OCI-LY1 (cell line): ENCODE measurements around the gene MRPS11.

Experiments used
- H2AFZ ChIP-seq: fragments of 200-600 bp; sonication (generic), shearing (Covaris generic); 2 replicates; pipeline ENCODE4 v1.6.0; 2014; ENCODE audit warnings: antibody characterized with exemption, mild to moderate bottlenecking, low read length
- H3F3A ChIP-seq: fragments of 200-600 bp; sonication (generic), shearing (Covaris generic); 2 replicates; pipeline ENCODE4 v1.6.0; 2014; ENCODE audit warnings: mild to moderate bottlenecking, antibody characterized with exemption, low read length, moderate library complexity; ENCODE audit not compliant: insufficient read depth
- H3K27ac ChIP-seq: fragments of 200-600 bp; sonication (generic); 2 replicates; pipeline ENCODE4 v1.5.1; 2014; ENCODE audit warnings: low read length, mixed run types, mild to moderate bottlenecking, low read depth; ENCODE audit not compliant: poor library complexity, severe bottlenecking
- H3K27me3 ChIP-seq: fragments of 200-600 bp; sonication (generic); 2 replicates; pipeline ENCODE4 v1.6.0; 2014; ENCODE audit warnings: antibody characterized with exemption, mild to moderate bottlenecking, low read length, moderate library complexity; ENCODE audit not compliant: insufficient read depth
- H3K36me3 ChIP-seq: fragments of 200-600 bp; sonication (generic); 2 replicates; pipeline ENCODE4 v1.6.1; 2014; ENCODE audit warnings: mild to moderate bottlenecking, antibody characterized with exemption, low read length, moderate library complexity, mixed read lengths; ENCODE audit not compliant: insufficient read depth
- H3K4me1 ChIP-seq: fragments of 200-600 bp; sonication (generic); 2 replicates; pipeline ENCODE4 v1.5.1; 2014; ENCODE audit warnings: mild to moderate bottlenecking, low read length, moderate library complexity; ENCODE audit not compliant: insufficient read depth, severe bottlenecking
- H3K4me2 ChIP-seq: fragments of 200-600 bp; sonication (generic), shearing (Covaris generic); 2 replicates; pipeline ENCODE4 v1.6.1; 2014; ENCODE audit warnings: low read length
- H3K4me3 ChIP-seq: fragments of 200-600 bp; sonication (generic); 2 replicates; pipeline ENCODE4 v1.5.1; 2014; ENCODE audit warnings: low read length, low read depth, mild to moderate bottlenecking, mixed read lengths; ENCODE audit not compliant: poor library complexity, severe bottlenecking
- H3K79me2 ChIP-seq: fragments of 200-600 bp; shearing (Covaris generic); 2 replicates; pipeline ENCODE4 v1.6.1; 2016; ENCODE audit warnings: mixed run types, low read length, mixed read lengths; ENCODE audit not compliant: insufficient read depth
- H3K9ac ChIP-seq: fragments of 200-600 bp; sonication (generic), shearing (Covaris generic); 2 replicates; pipeline ENCODE4 v1.6.1; 2014; ENCODE audit warnings: mild to moderate bottlenecking, low read length, mixed read lengths
- H3K9me2 ChIP-seq: fragments of 200-600 bp; sonication (generic), shearing (Covaris generic); 2 replicates; pipeline ENCODE4 v1.6.1; 2014; ENCODE audit warnings: low read depth, mild to moderate bottlenecking, low read length, mixed read lengths
- H3K9me3 ChIP-seq: fragments of 200-600 bp; shearing (Covaris generic); 2 replicates; pipeline ENCODE4 v1.6.1; 2014; ENCODE audit warnings: low read length, mixed read lengths
- H4K20me1 ChIP-seq: fragments of 200-600 bp; sonication (generic), shearing (Covaris generic); 2 replicates; pipeline ENCODE4 v1.6.0; 2016; ENCODE audit warnings: mild to moderate bottlenecking, low read length; ENCODE audit not compliant: insufficient read depth
- CTCF ChIP-seq: fragments of 200-600 bp; sonication (generic), shearing (Covaris generic); IDR thresholded peaks from 2 replicates; pipeline ENCODE4 v1.5.1; 2017; ENCODE audit warnings: mild to moderate bottlenecking, antibody characterized with exemption, low read length, moderate library complexity, mixed read lengths
- EZH2 ChIP-seq: fragments of 200-600 bp; sonication (generic), shearing (Covaris generic); IDR thresholded peaks from 2 replicates; pipeline ENCODE4 v1.8.0; 2017; ENCODE audit warnings: borderline replicate concordance, mixed run types, mild to moderate bottlenecking, antibody characterized with exemption, low read length, moderate library complexity, mixed read lengths

The MRPS11 gene

GRCh38 chr15:88447206-88447605 lies 20.3 kb upstream of the MRPS11 start:
- Histone ChIP-seq H3K9me2 (no peaks in the 10 kb centered on the region), H2AFZ (no peak overlapping the region), H3K4me1 (peaks cover 3% of the 10 kb centered on the region), H3K27me3 (no peaks in the 10 kb centered on the region; the same call in 1 of the 2 replicates), H3K9ac (no peak overlapping the region), H3K36me3 (no peaks in the 10 kb centered on the region; the same call in 1 of the 2 replicates), H3K79me2 (no peaks in the 10 kb centered on the region), H3K4me3 (no peak overlapping the region), H4K20me1 (no peaks in the 10 kb centered on the region), H3K27ac (no peak overlapping the region), H3K4me2 (no peak overlapping the region), H3F3A (no peaks in the 10 kb centered on the region), H3K9me3 (no peaks in the 10 kb centered on the region)
- TF ChIP-seq CTCF (no peak), EZH2 (no peak)

GRCh38 chr15:88447741-88448140 lies 19.8 kb upstream of the MRPS11 start:
- Histone ChIP-seq H3K9ac (no peak overlapping the region), H3F3A (no peaks in the 10 kb centered on the region), H3K79me2 (no peaks in the 10 kb centered on the region), H3K27ac (no peak overlapping the region), H3K4me3 (no peak overlapping the region), H4K20me1 (no peaks in the 10 kb centered on the region), H3K4me2 (no peak overlapping the region), H3K27me3 (no peaks in the 10 kb centered on the region; the same call in 1 of the 2 replicates), H3K9me2 (no peaks in the 10 kb centered on the region), H3K4me1 (peaks cover 3% of the 10 kb centered on the region), H3K36me3 (no peaks in the 10 kb centered on the region; the same call in 1 of the 2 replicates), H3K9me3 (no peaks in the 10 kb centered on the region), H2AFZ (no peak overlapping the region)
- TF ChIP-seq CTCF (no peak), EZH2 (no peak)

GRCh38 chr15:88448991-88449461 lies 18.5 kb upstream of the MRPS11 start:
- H3K4me1 ChIP-seq = peaks cover 3% of the 10 kb centered on the region
- H3K36me3 ChIP-seq = no peaks in the 10 kb centered on the region; the same call in 1 of the 2 replicates
- no peaks in the 10 kb centered on the region for H3K9me3 ChIP-seq
- H3K9me2 ChIP-seq = no peaks in the 10 kb centered on the region
- no peak overlapping the region for H3K9ac ChIP-seq
- no peaks in the 10 kb centered on the region for H4K20me1 ChIP-seq
- TF ChIP-seq EZH2 = no peak
- TF ChIP-seq CTCF = no peak
- no peaks in the 10 kb centered on the region for H3K27me3 ChIP-seq
- no peak overlapping the region for H3K4me2 ChIP-seq
- H3F3A ChIP-seq = no peaks in the 10 kb centered on the region
- no peak overlapping the region for H2AFZ ChIP-seq
- no peak overlapping the region for H3K4me3 ChIP-seq
- H3K27ac ChIP-seq = no peak overlapping the region
- no peaks in the 10 kb centered on the region for H3K79me2 ChIP-seq
